OCI-M2 (cell line): ENCODE data around the gene TMEM74B.
A peak's percentile ranks its signal among the peaks of the same experiment; 100 is the strongest.
"Not testable (repeated sequence)": the region's sequence is repeated elsewhere in the genome, so short reads cannot be mapped to it uniquely, and the experiment has no call there.

Experiments
- DNase-seq: peaks from one replicate; lab custom pipeline; 2025; ENCODE audit not compliant: unreplicated experiment; lab: John Stamatoyannopoulos, UW

Gene TMEM74B

GRCh38 chr20:1184638-1185315 is at the start of gene TMEM74B:
TMEM74B (minus strand) TSS chr20:1184981; CDS start chr20:1183801, 1,180 bp downstream.
- DNase-seq: no peak

- DNase-seq: no peak
These were observed 47.7 kb upstream of the TMEM74B start for GRCh38 chr20:1232286-1233111.

DNA sequence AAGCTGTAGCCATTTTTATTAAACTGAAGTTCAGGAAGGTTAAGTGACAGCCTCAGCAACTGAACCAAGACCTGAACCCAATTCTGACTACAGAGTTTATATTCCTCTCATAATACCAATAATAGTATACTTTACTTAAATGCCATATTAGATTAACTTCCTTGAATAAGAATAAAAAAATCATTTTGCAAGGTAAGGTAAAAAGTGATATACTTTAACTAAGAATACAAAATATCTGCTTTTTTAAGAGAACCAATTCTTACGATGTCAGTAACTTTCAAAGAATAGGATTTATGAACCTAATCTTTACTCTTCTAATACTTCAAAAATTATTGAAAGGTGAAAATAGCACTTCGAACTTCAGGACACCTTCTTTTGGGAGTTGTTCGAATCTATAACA is 44.8 kb upstream of the TMEM74B start:
- no peak for DNase-seq

- no peak for DNase-seq
These were observed 41.2 kb upstream of the TMEM74B start, which contains the start of gene RAD21L1 for GRCh38 chr20:1225783-1226654. RAD21L1 (plus strand) TSS chr20:1226044; CDS start chr20:1228454, 2,410 bp downstream.

DNA sequence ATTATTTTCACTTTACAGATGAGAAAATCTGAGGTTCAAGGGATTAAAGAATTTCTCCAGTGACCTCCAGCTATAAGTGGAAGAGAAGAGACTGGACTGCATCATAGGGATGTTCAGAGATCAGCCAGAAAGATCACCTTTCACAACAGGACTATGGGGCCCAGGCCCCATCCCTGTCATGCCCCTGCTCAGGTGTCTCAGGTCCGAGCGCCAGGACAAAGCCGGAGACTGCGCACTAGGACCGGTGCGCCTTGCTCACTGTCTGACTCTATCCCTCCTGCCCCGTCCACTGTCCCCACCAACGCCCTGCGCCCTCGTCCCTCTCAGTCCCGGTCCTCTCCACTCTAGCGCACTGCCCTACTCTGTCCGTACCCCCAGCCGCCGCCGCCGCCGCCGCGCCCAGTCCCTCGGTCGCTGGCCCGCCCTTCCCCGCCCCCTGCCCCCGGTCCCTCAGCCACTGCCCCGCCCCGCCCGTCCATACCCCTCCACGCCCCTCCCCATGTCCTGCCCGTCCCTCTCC is 40.5 kb upstream of the TMEM74B start:
- DNase-seq: no peak

GRCh38 chr20:1224205-1224890 is 39.6 kb upstream of the TMEM74B start:
- no peak for DNase-seq

DNA sequence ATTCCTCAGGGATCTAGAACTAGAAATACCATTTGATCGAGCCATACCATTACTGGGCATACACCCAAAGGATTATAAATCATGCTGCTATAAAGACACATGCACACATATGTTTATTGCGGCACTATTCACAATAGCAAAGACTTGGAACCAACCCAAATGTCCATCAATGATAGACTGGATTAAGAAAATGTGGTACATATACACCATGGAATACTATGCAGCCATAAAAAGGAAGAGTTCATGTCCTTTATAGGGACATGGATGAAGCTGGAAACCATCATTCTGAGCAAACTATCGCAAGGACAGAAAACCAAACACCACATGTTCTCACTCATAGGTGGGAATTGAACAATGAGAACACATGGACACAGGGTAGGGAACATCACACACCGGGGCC is 38.0 kb upstream of the TMEM74B start:
- not testable (repeated sequence) for DNase-seq

DNA sequence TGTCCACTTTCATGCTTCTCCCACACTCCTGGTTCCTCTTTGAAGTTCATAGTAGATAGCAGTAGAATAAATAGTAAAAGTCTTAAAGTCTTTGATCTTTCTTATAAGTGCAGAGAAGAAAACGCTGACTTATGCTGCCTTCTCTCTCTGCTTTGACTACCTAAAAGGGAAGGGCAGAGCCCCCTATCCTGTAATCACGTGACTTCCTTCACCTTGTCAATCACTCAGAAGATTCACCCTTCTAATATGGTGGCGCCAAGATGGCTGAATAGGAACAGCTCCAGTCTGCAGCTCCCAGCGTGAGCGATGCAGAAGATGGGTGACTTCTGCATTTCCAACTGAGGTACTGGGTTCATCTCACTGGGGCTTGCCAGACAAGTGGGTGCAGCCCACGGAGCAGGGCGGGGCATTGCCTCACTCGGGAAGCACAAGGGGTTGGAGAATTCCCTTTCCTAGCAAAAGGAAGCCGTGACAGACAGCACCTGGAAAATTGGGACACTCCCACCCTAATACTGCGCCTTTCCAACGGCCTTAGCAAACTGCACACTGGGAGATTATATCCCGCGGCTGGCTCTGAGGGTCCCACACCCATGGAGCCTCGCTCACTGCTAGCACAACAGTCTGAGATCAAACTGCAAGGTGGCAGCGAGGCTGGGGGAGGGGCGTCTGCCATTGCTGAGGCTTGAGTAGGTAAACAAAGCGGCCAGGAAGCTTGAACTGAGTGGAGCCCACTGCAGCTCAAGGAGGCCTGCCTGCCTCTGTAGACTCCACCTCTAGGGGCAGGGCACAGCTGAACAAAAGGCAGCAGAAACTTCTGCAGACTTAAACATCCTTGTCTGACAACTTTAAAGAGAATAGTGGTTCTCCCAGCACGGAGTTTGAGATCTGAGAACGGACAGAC is 32.0 kb upstream of the TMEM74B start:
- DNase-seq: not testable (repeated sequence)

DNA sequence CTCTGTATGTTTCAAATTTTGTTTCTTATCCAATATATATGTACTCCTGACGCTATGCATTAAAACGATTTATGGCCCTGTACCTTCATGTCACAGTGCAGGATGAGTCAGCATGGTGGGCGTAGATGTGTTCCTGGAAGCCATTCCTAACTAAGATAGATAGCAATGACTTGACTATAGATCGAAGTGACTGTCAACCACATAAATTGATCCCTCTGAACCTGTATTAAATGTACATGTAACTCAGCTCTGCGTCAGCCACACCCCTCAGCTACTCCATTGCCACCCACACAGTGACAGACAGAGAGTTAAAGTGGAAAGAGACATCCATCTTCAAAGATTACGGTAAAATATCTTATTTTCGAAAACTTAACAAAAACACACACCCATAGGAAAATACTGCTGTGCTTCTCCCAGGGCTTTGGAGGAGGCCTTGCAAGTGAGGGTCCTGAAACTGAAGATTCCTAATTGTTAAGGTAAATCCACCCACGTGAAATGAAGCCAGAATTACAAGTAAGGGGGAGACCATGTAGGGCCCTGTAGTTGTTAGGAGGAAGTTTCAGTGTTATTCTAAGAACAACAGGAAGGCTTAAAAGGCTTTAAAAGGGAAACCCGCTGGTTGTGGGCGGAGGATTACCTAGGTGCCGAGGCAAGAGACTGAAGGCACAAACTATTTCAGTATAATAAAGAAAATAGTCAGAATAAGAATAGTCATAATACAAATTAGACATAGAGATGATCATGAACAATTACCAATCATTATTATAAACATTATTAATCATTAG is 30.8 kb upstream of the TMEM74B start:
- DNase-seq: no peak

- no peak for DNase-seq
These were observed 30.1 kb upstream of the TMEM74B start for GRCh38 chr20:1214838-1215261.

- DNase-seq: peak; percentile 63
These were observed 28.0 kb upstream of the TMEM74B start for GRCh38 chr20:1212607-1213396.

DNA sequence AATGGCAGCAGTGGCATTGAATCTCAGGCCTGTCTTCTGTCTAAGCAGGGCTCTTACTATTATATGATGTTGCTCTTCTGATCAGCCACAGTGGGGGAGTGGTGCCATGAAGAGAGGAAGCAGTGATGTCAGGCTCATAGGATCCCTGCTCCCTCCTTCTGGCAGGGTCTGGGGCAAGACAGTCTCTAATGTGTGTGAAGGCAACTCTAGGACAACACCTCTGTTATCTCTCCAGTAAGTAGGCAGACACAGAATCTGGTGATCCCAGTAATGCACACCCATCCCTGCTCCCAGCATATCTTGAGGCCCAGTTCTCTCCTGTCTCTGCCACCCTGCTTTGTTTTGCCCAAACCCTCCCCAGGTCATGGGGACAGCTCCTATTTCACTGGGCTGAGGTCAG is 27.2 kb upstream of the TMEM74B start:
- DNase-seq: no peak

- DNase-seq: no peak
These were observed 25.7 kb upstream of the TMEM74B start for GRCh38 chr20:1210501-1210900.

GRCh38 chr20:1209447-1210387 is 24.9 kb upstream of the TMEM74B start:
- no peak for DNase-seq

- DNase-seq: no peak
These were observed 22.6 kb upstream of the TMEM74B start for GRCh38 chr20:1207293-1207878.

GRCh38 chr20:1206366-1207148 is 21.8 kb upstream of the TMEM74B start:
- DNase-seq: no peak
